HG03354 (cell line): ENCODE data around the gene NVL.

Experiments
- ATAC-seq: cut with Tn5 transposase; IDR thresholded peaks from one replicate; pipeline ENCODE4 v1.9.1; 2021; ENCODE audit warnings: mild to moderate bottlenecking; ENCODE audit not compliant: unreplicated experiment, poor library complexity, severe bottlenecking

The NVL gene

DNA sequence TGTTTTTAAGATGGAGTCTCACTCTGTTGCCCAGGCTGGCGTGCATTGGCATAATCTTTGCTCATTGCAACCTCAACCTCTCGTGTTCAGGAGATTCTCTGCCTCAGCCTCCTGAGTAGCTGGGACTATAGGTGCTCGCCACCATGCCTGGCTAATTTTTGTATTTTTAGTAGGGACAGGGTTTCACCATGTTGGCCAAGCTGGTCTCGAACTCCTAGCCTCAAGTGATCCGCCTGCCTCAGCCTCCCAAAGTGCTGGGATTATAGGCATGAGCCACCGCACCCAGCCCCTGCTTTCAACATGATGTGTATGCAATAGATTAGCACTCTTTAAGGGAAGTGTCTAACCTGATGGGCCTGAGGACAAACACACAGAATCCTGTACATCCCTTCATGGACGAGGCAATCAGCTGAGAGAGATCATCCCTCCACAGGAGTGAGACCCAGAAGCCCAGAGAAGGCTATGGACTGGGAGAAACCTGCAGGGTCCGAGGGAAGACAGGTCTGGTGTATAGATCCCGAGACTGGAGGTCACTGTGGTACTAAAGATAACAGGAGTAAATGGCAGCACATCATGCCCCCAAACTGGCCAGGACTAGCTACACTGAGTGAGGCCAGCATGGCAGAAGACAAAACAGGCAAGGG is 152.5 kb downstream of the NVL start:
- no peak for ATAC-seq
